A172 (cell line): ENCODE results near the gene TTYH1. TPM values are rescaled to one million over a fixed set of nuclear protein-coding genes. Genes with fewer than 3 reads are reported as not detected.
A peak's percentile ranks its signal among the peaks of the same experiment; 100 is the strongest.
"Not testable (repeated sequence)": the region's sequence is repeated elsewhere in the genome, so short reads cannot be mapped to it uniquely, and the experiment has no call there.

Experiments used
- DNase-seq: peaks from one replicate; pipeline ENCODE4 v3.0.0-alpha.2; 2015; ENCODE audit warnings: low spot score
- total RNA-seq: library from RNA; depleted of rRNA; stranded (reverse); fragments of >200 nt; shearing (Covaris generic); gene quantifications from 2 replicates; pipeline ENCODE4 v1.2.3, GENCODE V29; 2014

TTYH1 gene
- total RNA-seq, 1 experiment from 2014 or later = not detected

DNA sequence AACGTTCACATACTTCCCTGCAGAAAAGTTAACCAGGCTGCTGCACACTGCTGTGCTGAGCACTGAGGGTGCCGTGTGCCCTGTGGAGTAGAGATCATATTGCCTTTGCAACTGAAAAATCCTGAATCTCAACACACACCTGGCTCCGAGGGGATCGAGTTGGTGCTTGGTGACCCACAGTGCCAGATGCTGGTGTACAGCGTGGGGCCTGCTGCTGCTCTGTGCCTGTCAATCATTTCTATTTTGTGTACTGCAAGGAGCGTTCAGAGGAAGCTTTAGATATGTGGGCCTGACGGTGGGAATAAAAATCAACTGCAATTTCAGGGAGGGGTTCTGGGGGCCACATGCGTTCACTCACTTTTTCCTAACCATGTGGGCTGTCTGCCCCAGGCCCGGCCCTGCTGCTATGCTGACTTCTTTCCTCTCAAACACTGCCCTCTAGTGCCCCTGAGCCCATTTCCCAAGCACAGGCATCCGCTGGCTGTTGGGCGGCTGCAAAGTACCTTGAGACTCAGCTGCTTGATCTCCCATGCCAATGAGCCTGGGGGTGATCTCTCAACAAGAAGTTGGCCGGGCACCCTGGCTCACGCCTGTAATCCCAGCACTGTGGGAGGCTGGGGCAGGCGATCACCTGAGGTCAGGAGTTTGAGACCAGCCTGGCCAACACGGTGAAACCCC lies 24.0 kb downstream of the TTYH1 start:
- peak; percentile 31 for DNase-seq

DNA sequence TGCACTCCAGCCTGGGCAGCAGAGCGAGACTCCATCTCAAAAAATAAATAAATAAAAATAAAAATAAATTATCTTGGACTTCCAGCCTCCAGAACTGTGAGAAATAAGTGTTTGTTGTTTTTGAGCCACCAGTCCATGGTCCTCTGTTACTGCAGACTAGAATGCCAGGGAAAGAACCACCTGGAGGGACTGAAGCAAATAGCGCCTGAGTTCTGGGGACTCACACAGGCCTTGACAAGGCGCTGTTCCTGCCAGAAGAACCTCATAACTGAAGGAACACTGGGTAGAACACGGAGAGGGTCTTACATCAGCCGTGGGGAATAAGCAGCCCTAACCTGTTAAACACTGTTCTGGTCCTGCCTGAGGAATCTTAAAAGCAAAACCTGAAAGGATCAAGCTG lies 25.4 kb downstream of the TTYH1 start:
- DNase-seq = no peak

DNA sequence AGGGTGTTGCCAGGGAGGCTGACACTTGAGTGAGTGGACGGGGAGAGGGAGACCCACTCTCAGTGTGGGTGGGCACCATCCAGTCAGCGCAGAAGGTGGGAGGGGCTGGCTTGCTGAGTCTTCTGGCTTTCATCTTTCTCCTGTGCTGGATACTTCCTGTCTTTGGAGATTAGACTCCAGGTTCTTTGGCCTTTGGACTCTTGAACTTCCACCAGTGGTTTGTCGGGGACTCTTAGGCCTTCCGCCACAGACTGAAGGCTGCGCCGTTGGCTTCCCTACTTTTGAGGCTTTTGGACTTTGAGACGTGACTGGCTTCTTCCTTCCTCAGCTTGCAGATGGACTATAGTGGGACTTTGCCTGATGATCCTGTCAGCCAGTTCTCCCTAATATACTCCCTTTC lies 29.5 kb downstream of the TTYH1 start:
- DNase-seq = no peak

DNA sequence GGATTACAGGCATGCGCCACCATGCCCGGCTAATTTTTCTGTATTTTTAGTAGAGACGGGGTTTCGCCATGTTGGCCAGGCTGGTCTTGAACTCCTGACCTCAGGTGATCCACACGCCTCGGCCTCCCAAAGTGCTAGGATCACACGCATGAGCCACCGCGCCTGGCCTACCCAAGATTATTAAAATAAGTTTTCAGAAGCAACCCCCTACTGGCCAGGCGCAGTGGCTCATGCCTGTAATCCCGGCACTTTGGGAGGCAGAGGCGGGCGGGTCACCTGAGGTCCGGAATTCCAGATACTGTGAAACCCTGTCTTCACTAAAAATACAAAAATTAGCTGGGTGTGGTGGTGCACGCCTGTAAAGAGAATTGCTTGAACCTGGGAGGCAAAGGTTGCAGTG lies 31.1 kb downstream of the TTYH1 start:
- DNase-seq = not testable (repeated sequence)

DNA sequence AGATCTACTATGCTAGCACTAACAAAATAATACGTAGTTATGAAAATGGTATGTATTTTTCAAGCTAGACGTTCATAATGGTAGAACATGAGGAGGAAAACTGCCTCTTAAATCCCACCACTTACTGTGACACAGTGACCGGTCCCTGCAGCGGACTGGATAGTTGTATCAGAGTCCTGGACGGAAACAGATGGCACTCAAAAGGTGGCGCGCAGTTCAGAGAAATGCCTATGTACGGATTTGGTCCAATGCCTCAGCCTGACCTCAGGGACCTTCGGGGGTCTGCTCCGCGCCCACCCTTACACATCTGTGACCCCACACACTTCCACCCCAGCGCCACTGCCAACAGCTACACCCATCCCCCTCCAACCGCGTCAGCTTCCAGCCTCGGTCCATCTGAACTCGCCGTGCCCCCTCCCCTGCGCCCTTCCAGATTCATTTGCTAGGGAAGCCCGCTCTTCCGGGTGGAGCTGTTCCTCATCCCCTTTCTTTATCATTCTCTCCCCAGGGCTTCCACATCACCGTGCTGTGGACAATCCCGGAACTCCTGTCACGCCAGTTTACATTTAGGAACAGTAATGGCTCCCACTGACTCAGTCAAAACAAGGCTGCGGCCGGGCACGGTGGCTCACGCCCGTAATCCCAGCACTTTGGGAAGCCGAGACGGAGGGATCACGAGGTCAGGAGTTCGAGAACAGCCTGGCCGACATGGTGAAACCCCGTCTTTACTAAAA lies 32.9 kb downstream of the TTYH1 start:
- DNase-seq = peak; percentile 60

DNA sequence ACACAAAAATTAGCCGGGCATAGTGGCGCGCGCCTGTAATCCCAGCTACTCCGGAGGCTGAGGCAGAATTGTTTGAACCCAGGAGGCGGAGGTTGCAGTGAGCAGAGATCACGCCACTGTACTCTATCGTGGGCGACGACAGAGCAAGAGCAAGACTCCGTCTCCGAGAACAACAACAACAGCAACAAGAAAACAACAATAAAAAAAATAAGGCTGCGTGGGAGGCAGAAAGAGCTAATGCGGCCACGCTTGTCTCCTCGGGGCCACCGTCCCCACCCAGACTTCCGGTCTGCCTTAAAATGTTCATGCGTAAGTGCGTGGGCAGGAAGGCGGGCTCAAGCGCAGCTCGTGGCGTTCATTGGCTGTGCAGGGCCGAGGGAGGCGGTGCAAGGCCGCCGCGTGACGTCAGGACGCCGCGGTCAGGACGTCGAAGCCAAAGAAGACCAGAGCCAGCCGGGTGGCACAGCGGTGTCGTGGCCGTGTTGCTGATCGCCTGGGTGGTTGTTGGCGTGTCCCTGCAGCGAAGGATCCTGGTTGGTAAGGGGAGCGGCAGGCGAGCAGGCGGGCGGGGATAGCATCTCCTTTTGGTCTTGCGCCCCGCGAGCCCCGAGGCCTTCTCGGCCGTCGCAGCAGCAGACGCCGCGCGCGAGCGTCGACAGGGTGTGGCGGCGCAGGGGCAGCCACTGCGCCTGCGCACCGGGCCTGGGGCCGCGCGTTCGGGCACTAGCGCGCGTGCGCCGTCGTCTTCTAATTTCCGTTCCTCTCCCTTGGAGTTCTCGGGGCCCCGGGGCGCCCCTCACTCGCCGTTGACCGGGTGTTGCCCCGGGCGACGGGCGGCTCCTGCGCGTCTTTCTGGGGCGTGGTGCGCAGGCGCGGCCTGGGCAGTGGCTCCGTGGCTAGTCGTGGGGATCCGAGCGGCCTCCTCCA lies 33.8 kb downstream of the TTYH1 start, which contains the start of gene LENG8:
TSS of gene LENG8 (plus strand) at position 426 of the 927 bp plus-strand sequence. CDS start 2,146 bp downstream, outside the sequence.
- peak; percentile 96 for DNase-seq

DNA sequence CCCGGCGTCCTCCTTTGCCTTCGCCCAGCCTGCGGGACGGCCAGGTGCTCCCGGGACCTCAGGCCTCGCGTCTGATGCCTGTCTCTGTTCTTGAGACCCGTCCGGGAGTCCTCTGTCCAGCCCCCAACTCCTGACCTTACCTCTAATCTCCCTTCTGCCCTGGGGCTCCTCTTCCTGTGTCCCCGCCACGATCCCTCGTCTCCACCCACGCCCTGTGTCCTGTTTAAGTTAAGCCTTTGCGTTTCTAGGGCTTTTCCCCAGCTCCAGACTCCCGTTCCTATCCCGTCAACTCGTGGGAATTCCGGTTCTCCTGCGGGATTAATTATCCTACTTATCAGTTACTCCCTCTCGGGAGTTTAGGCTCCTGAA lies 34.4 kb downstream of the TTYH1 start:
- no peak for DNase-seq

DNA sequence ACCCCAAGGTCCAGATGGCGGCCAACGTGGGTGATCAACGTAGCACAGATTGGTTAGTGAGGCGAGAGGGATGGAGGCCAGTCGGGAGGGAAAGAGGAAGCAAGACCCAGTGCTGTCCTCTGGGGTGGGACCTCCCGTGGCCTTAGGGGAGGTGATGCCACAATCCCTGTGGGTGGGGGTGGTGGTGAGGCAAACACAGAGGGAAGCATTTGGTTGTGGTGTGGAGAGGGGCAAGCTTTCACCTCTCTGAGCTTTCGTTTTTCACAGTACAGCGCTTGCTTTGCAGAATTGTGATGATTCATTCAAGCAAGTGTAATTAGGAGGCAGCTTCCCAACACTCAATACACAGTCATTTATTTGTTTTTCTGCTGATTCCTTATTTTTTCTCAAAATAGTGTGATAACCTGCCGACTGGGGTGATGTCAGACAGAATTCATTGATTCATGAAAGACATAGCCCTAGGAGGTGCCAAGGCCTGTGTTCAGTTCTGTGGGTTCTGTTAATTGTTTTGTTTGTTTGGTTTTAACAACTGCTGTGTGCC lies 36.1 kb downstream of the TTYH1 start:
- DNase-seq = peak; percentile 32

DNA sequence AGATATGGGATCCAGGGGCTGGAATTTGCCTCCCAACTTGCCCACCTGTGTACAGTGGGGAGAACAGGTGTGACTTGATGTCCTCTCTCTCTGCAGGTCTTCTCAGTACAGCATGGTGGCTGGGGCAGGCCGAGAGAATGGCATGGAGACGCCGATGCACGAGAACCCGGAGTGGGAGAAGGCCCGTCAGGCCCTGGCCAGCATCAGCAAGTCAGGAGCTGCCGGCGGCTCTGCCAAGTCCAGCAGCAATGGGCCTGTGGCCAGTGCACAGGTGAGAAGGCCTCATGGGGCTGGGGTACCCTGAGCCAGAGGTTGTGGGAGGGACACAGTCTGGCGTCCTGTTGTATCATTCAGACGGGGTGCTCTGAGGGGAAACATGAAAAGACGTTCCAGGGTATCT lies 36.7 kb downstream of the TTYH1 start:
- DNase-seq = no peak

DNA sequence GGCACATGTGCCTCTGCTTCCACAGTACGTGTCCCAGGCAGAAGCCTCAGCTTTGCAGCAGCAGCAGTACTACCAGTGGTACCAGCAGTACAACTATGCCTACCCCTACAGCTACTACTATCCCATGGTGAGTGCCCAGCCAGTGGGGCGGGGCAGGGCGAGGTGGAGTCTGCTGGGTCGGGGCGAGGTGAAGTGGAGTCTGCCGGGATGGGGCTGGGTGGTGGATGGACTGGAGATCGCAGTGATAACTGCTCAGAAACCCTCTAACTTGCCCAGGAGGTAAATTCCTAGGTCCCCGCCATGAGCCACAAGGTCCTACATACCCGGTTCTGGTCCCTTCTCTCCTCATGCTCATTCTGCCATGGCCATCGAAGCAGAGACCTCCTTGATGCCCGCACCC lies 37.4 kb downstream of the TTYH1 start:
- DNase-seq = no peak

DNA sequence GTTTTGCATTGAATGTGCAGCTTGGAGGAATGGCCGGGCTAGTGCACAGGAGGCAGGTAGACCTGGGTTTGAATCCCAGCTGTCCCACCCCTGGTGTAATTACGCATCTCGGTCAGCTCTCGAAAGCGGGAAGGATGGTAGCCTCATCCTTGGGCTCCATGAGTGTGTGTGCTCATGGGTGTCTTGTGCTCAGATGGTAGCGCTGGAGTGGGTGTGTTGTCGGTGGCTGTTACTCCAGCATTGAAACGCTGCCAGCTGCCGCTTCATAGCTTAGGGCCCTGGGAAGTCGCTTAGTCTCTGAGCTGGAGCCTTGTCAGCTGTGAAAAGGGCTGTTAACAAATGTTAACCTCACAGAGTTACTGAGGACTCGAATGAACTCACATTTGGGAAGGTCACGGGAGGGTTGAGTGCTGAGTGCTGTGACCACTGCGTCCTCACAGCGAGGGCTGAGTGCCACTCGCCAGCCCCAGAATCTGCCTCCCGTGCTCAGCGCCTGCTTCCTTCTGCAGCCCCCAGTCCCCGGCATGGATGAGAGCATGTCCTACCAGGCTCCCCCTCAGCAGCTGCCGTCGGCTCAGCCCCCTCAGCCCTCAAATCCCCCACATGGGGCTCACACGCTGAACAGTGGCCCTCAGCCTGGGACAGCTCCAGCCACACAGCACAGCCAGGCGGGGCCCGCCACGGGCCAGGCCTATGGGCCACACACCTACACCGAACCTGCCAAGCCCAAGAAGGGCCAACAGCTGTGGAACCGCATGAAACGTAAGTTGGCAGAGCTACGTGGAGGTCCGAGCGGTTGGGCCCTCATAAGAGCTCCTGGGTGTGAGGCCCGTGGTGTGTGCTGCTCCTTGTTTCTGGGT lies 38.9 kb downstream of the TTYH1 start:
- no peak for DNase-seq

DNA sequence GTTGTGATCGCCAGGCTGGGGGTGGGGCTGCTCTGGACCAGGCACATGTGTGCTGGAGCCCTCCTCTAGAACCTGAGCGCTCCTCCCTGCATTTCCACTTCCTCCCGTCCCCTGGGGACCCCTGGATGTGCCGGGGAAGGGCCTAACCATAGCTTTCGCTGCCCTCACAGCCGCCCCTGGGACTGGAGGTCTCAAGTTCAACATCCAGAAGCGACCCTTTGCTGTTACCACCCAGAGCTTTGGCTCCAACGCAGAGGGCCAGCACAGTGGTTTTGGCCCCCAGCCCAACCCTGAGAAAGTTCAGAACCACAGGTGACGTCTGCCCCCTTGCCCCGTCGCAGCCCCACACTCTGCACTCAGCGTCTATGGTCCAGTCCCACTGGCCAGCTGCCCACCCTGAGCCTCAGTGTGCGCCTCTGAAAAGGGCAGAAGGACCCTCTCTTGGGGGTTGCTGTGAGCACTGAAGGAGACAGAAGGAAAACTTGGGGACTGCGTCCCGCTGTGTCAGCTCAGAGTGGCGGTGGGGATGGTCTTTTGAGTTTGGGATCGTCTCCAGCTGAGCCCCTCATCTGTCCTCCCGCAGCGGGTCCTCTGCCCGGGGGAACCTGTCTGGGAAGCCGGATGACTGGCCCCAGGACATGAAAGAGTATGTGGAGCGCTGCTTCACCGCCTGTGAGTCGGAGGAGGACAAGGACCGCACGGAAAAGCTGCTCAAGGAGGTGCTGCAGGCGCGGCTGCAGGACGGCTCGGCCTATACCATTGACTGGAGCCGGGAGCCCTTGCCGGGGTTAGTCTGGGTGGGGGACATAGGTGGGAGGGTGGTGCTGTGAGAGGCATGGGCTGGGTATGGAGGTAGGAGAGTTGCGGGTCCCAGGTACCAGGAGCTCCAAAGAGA lies 39.8 kb downstream of the TTYH1 start:
- no peak for DNase-seq

DNA sequence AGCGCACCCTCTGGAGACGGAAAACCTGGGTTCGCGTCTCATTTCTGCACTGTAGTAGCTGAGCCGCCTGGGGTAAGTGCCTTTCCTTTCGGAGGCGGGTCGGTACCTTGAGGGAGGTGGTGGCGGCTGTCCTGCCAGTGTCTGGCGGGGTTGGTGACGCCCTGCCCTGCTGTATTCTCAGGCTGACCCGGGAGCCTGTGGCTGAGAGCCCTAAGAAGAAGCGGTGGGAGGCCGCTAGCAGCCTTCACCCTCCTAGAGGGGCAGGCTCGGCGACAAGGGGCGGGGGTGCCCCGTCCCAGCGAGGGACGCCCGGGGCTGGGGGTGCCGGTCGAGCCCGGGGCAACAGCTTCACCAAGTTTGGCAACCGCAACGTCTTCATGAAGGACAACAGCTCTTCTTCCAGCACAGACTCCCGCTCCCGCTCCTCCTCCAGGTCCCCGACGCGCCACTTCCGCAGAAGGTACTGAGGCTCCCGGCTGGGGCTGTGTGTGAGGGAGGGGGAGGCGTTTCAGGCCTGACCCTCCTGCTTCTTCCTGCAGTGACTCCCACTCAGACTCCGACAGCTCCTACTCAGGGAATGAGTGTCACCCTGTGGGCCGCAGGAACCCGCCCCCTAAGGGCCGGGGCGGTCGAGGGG lies 40.6 kb downstream of the TTYH1 start:
- DNase-seq = no peak

DNA sequence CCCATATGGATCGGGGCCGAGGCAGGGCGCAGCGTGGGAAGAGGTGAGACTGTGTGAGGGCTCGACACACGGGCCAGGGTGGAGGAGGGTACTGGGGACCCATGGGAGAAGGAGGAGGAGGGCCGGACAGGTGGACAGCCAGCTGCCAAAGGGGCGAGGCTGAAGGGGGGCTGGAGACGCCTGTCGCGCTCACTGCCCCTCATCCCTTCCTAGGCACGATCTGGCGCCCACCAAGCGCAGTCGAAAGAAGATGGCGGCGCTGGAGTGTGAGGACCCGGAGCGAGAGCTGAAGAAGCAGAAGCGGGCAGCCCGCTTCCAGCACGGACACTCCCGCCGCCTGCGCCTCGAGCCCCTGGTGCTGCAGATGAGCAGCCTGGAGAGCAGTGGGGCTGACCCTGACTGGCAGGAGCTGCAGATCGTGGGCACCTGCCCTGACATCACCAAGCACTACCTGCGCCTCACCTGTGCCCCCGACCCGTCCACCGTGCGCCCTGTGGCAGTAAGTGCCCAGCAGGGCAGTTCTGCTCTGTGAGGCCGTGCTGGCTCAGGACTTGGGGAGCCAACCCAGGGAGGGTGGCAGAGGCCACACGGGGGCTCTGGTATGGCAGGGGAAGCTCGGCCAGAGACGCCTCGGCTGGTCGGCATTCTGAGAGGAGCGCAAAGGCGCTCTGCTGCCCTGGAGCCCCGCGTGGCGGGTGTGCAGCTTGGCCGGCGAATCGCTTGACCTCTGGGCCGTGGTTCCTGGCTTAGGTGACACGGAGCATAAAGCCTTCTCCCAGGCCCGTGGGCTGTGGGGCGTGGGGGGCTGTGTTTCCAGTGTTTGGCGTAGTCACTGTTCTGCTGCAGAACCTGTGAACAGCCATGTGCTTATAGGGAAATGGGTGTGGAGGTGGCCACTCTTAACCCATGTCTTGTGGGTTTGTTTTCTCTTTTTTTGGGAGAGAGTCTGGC lies 41.4 kb downstream of the TTYH1 start:
- no peak for DNase-seq

DNA sequence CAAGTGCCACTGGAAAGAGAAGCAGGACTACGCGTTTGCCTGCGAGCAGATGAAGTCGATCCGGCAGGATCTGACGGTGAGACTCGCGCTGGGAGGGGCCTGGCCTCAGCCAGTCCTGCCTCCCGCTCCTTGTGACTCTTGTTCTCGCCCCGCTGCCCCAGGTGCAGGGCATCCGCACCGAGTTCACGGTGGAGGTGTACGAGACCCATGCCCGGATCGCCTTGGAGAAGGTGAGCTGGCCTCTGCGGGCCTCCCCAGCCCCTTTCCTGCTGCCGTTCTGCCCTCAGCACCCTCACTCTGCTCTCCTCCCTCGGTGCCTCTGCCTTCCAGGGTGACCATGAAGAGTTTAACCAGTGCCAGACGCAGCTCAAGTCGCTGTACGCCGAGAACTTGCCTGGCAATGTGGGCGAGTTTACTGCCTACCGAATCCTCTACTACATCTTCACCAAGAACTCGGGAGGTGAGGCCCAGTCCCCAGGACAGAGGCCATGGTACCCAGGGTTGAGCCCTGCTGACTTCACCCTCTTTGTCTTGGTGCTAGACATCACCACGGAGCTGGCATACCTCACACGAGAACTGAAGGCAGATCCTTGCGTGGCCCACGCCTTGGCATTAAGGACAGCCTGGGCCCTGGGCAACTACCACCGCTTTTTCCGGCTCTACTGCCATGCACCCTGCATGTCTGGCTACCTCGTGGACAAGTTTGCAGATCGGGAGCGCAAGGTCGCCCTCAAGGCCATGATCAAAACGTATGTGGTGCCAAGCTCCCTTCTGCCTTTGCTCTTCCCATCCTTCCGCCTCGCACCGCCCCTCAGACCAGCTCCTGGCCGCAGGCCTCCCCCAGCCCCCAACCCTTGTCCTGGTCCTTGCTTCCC lies 42.7 kb downstream of the TTYH1 start:
- no peak for DNase-seq

DNA sequence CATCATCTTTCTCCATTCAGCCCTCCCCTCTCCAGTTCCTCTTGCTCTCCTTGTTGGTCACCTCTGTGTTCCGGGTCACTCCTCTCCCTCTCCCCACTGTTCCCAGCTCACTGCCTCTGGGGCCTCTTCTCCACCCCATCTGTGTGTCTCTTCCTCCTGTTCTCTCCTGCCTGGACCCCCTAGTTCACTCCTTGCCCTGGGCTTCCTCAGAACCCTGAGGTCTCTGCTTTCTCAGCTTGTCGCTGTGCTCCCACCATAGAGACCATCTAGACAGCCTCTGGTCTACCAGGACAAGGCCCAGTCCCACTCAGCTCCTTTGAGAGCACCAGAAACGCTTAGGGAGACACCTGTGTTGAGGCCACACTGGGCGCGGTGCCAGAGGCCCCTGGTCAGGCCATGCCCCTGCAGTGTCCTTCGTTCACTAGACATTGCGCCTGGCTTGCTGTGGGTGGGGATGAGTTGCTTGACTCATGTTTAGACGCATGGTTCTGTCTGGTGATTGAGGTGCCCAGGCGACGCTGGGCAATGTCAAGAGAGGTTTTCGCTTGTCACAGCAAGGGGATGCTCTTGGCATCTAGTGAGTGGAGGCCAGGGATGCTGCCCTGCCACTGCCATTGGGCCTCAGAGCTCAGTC lies 43.5 kb downstream of the TTYH1 start:
- DNase-seq = no peak
